ENCODE data around the gene PPIL1. TPM values are rescaled to one million over a fixed set of nuclear protein-coding genes. Genes with fewer than 3 reads are reported as not detected.
A peak's percentile ranks its signal among the peaks of the same experiment; 100 is the strongest.

PPIL1 gene
- total and polyA plus RNA-seq, 2 of the 4 experiments (the other 2 are of a cell fraction) = 28.4 to 58.4 TPM

DNA sequence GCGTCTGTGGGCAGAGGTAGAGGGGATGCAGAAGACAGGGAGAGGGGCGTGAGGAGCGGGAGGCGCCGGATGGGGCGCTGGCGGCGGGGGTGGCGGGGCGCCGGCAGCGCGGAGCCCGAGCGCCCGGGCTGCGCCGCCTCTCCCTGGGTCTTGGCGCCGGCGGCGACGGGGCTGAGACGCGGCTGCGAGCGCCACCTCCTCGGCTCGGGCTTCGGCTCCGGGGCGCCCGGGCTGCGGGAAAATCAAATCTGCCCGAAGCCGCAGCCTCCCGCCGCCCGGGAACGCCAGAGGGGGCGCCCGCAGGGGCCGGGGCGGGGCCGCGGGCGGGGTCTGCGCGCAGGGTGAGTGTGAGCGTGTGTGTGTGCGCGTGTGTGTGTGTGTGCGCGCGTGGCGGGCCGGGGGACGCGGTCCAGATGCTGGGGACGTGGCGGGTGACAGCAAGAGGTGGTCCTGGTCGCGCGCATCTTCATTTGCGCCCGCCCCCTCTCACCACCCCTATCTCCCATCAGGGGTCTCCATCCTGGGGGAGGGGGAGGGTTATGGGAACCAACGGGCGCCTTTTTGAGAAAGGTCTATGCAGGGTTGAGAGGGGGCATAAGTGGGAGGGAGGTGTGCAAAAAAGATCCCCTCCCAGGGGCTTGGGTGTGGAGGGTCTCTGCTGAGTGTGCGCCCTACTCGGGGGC is 34.7 kb downstream of the PPIL1 start:
- Histone ChIP-seq H3K18ac (ENCODE audit: low read depth, low read length) (no peak overlapping the region), H4K20me1 (ENCODE audit: insufficient read depth, low read length) (no peaks in the 10 kb centered on the region), H3K9me1 (ENCODE audit: insufficient read depth, low read length) (no peaks in the 10 kb centered on the region; the same call in 1 of the 2 replicates), H3K4me1 (ENCODE audit: control insufficient read depth, insufficient read depth, low read length) (peaks cover 8% of the 10 kb centered on the region; the same call in 1 of the 2 replicates), H3K27me3 (ENCODE audit: control insufficient read depth, insufficient read depth, low read length) (peaks cover 55% of the 10 kb centered on the region), H3K23ac (ENCODE audit: low read depth, low read length) (no peak overlapping the region), H3K9ac (ENCODE audit: low read depth, low read length) (0 out of 2 replicates have a peak overlapping the region, but pooled peaks have one; percentile 14), H3K79me1 (ENCODE audit: low read depth in 1 of 2, low read length in 2 of 2) (no peaks in the 10 kb centered on the region), H3K27ac (ENCODE audit: insufficient read depth, low read length) (no peak overlapping the region), H2BK20ac (ENCODE audit: low read depth, low read length) (no peak overlapping the region), H4K91ac (ENCODE audit: insufficient read depth, low read depth, low read length) (no peak overlapping the region), H2BK5ac (ENCODE audit: low read depth, low read length, poor library complexity, severe bottlenecking) (no peak overlapping the region), H2AFZ (replicated peaks; ENCODE audit: low read length, poor library complexity) (peak overlapping the region; percentile 84), H3K4me3 (ENCODE audit: insufficient read depth, low read depth, low read length) (peak overlapping the region; percentile 42), H3K9me3 (ENCODE audit: control insufficient read depth, insufficient read depth, low read length) (no peaks in the 10 kb centered on the region), H3K36me3 (ENCODE audit: control insufficient read depth, insufficient read depth, low read length) (no peaks in the 10 kb centered on the region), H2AK5ac (ENCODE audit: low read depth, low read length) (no peak overlapping the region), H3K14ac (replicated peaks; ENCODE audit: low read depth, low read length) (no peak overlapping the region), H3K56ac (ENCODE audit: extremely low read depth, insufficient read depth, low read length) (no peak overlapping the region), H3K4me2 (ENCODE audit: low read depth, low read length) (peak overlapping the region; percentile 88), H4K5ac (ENCODE audit: low read depth, low read length) (no peak overlapping the region), H4K8ac (ENCODE audit: low read depth in 2 of 2, low read length in 2 of 2) (no peak overlapping the region), H2BK15ac (ENCODE audit: low read depth, low read length) (no peak overlapping the region), H3K4ac (ENCODE audit: low read depth, low read length) (no peak overlapping the region), H2AK9ac (replicated peaks; ENCODE audit: low read depth, low read length, poor library complexity) (no peak overlapping the region), H2BK120ac (ENCODE audit: low read depth, low read length) (no peak overlapping the region)
- peak; percentile 78 for ATAC-seq (ENCODE audit: low read depth)
- BruUV-seq (replicated peaks) = no TSS peak
- no peak for DNase-seq
- TF ChIP-seq, protein P1, sequence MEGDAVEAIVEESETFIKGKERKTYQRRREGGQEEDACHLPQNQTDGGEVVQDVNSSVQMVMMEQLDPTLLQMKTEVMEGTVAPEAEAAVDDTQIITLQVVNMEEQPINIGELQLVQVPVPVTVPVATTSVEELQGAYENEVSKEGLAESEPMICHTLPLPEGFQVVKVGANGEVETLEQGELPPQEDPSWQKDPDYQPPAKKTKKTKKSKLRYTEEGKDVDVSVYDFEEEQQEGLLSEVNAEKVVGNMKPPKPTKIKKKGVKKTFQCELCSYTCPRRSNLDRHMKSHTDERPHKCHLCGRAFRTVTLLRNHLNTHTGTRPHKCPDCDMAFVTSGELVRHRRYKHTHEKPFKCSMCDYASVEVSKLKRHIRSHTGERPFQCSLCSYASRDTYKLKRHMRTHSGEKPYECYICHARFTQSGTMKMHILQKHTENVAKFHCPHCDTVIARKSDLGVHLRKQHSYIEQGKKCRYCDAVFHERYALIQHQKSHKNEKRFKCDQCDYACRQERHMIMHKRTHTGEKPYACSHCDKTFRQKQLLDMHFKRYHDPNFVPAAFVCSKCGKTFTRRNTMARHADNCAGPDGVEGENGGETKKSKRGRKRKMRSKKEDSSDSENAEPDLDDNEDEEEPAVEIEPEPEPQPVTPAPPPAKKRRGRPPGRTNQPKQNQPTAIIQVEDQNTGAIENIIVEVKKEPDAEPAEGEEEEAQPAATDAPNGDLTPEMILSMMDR (conservative IDR thresholded peaks at IDR 0.05; ENCODE audit: low read depth, low read length) = peak; percentile 34; the same call in 1 of the 2 replicates
- TF ChIP-seq CHD1 (IDR thresholded peaks at IDR 0.05; ENCODE audit: low read depth, low read length) = no peak
- no peak for TF ChIP-seq MXI1 (IDR thresholded peaks at IDR 0.05; ENCODE audit: borderline replicate concordance, low read depth, low read length)
- TF ChIP-seq MAZ (IDR thresholded peaks at IDR 0.05; ENCODE audit: borderline replicate concordance, low read depth, low read length) = peak; percentile 47; the same call in 1 of the 2 replicates
- TF ChIP-seq BHLHE40 (IDR thresholded peaks at IDR 0.05; ENCODE audit: low read depth, low read length) = no peak
- TF ChIP-seq RFX5 (IDR thresholded peaks at IDR 0.05; ENCODE audit: low read depth, low read length) = no peak
- TF ChIP-seq MAFK (IDR thresholded peaks at IDR 0.05; ENCODE audit: low read depth, low read length) = no peak
- TF ChIP-seq, protein P2, sequence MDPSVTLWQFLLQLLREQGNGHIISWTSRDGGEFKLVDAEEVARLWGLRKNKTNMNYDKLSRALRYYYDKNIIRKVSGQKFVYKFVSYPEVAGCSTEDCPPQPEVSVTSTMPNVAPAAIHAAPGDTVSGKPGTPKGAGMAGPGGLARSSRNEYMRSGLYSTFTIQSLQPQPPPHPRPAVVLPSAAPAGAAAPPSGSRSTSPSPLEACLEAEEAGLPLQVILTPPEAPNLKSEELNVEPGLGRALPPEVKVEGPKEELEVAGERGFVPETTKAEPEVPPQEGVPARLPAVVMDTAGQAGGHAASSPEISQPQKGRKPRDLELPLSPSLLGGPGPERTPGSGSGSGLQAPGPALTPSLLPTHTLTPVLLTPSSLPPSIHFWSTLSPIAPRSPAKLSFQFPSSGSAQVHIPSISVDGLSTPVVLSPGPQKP (IDR thresholded peaks at IDR 0.05; ENCODE audit: borderline replicate concordance, low read depth, low read length) = no peak
- TF ChIP-seq RAD21 (IDR thresholded peaks at IDR 0.05; ENCODE audit: low read length) = no peak
- TF ChIP-seq, protein P3, sequence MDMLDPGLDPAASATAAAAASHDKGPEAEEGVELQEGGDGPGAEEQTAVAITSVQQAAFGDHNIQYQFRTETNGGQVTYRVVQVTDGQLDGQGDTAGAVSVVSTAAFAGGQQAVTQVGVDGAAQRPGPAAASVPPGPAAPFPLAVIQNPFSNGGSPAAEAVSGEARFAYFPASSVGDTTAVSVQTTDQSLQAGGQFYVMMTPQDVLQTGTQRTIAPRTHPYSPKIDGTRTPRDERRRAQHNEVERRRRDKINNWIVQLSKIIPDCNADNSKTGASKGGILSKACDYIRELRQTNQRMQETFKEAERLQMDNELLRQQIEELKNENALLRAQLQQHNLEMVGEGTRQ (IDR thresholded peaks at IDR 0.05; ENCODE audit: low read depth, low read length) = no peak
- no peak for TF ChIP-seq CEBPB (IDR thresholded peaks at IDR 0.05; ENCODE audit: low read depth, low read length)
- no peak for TF ChIP-seq RCOR1 (IDR thresholded peaks at IDR 0.05; ENCODE audit: insufficient replicate concordance, low read length)
- no peak for TF ChIP-seq SMC3 (IDR thresholded peaks at IDR 0.05; ENCODE audit: low read depth, low read length)
- WGBS, 2 experiments (ENCODE audit: extremely low coverage in 2 of 2, insufficient read length in 1 of 2) = 2% methylated on average over 15 of the region's 70 CpGs; no CpG with 5 or more reads in 1 of the 2 experiments
- dilution Hi-C loops (cut with HindIII; ENCODE audit: low sequenced_read_pairs, unreplicated experiment) (no loop called here), intact Hi-C loops (cut with micrococcal nuclease) (loop anchor here (5.0 kb wide), 1 partner anchor 48 kb away; no protein-coding TSS in a partner anchor), in situ Hi-C loops (cut with MboI; ENCODE audit: low sequenced_read_pairs) (no loop called here)
- POLR2A ChIA-PET (ENCODE audit: unreplicated experiment) = no interaction called here
- CTCF ChIA-PET = interaction anchor here (1.1 kb wide), 1 partner anchor 13 kb away, joined by 5 read pairs; no protein-coding TSS in a partner anchor

Measured in IMR-90 (cell line).